ENCODE measurements around the gene GBA2. TPM values are rescaled to one million over a fixed set of nuclear protein-coding genes. Genes with fewer than 3 reads are reported as not detected.

GBA2 gene
- total RNA-seq, 4 donors from 2014 or later: 46.6 to 123 (median 73.5) TPM

- Histone ChIP-seq H3K27me3 (no peaks in the 10 kb centered on the region), H3K27ac (peak overlapping the region; percentile 70), H3K4me3 (peak overlapping the region; percentile 54), H3K36me3 (no peaks in the 10 kb centered on the region), H3K9me3 (no peaks in the 10 kb centered on the region), H3K4me1 (peaks cover 32% of the 10 kb centered on the region)
- WGBS: 68% methylated on average over 24 of the region's 34 CpGs
- DNase-seq (ENCODE audit: low spot score in 2 of 2): peak; percentile 71 to 81
- TF ChIP-seq CTCF (IDR thresholded peaks at IDR 0.05): no peak
- TF ChIP-seq EP300 (IDR thresholded peaks at IDR 0.05): no peak
- TF ChIP-seq POLR2AphosphoS5 (IDR thresholded peaks at IDR 0.05): no peak
- TF ChIP-seq POLR2A (IDR thresholded peaks at IDR 0.05): no peak
Measured at GRCh38 chr9:35792024-35792813, 43.2 kb upstream of the GBA2 start.

- Histone ChIP-seq H3K27me3 (no peaks in the 10 kb centered on the region), H3K36me3 (no peaks in the 10 kb centered on the region), H3K4me1 (peaks cover 32% of the 10 kb centered on the region), H3K27ac (peak within 1 kb of the TSS; percentile 70), H3K4me3 (peak within 1 kb of the TSS; percentile 54), H3K9me3 (no peaks in the 10 kb centered on the region)
- peak in 1 of 2 donors; percentile 71 for DNase-seq (ENCODE audit: low spot score in 2 of 2)
- TF ChIP-seq CTCF (IDR thresholded peaks at IDR 0.05): no peak
- no peak for TF ChIP-seq EP300 (IDR thresholded peaks at IDR 0.05)
- no peak for TF ChIP-seq POLR2AphosphoS5 (IDR thresholded peaks at IDR 0.05)
- no peak for TF ChIP-seq POLR2A (IDR thresholded peaks at IDR 0.05)
- WGBS: 19% methylated on average over 16 of the region's 64 CpGs
Measured at GRCh38 chr9:35791297-35791921, 42.4 kb upstream of the GBA2 start, which contains the start of gene NPR2. Gene NPR2 (plus strand): TSS chr9:35791591. CDS start chr9:35792409, 818 bp downstream.

- TF ChIP-seq CTCF (IDR thresholded peaks at IDR 0.05) (peak; percentile 70 to 89), POLR2A (IDR thresholded peaks at IDR 0.05) (no peak)
- peak overlapping the region; percentile 70 for H3K27ac ChIP-seq
- H3K4me3 ChIP-seq: peak overlapping the region; percentile 54
- no peaks in the 10 kb centered on the region for H3K9me3 ChIP-seq
- 46% methylated on average over 30 of the region's 37 CpGs for WGBS
- H3K27me3 ChIP-seq: no peaks in the 10 kb centered on the region
- peaks cover 32% of the 10 kb centered on the region for H3K4me1 ChIP-seq
- peak; percentile 83 to 89 for DNase-seq (ENCODE audit: low spot score in 2 of 2)
- H3K36me3 ChIP-seq: no peaks in the 10 kb centered on the region
Measured at GRCh38 chr9:35790385-35791296, 41.6 kb upstream of the GBA2 start.

GRCh38 chr9:35790025-35790384 is 41.0 kb upstream of the GBA2 start:
- Histone ChIP-seq H3K36me3 (no peaks in the 10 kb centered on the region), H3K4me1 (peaks cover 32% of the 10 kb centered on the region), H3K27me3 (no peaks in the 10 kb centered on the region), H3K27ac (no peak overlapping the region), H3K9me3 (no peaks in the 10 kb centered on the region), H3K4me3 (no peak overlapping the region)
- 27% methylated on average over 4 of the region's 4 CpGs for WGBS
- DNase-seq (ENCODE audit: low spot score in 2 of 2): no peak
- TF ChIP-seq EP300 (IDR thresholded peaks at IDR 0.05) (no peak), POLR2AphosphoS5 (IDR thresholded peaks at IDR 0.05) (no peak), POLR2A (IDR thresholded peaks at IDR 0.05) (no peak), CTCF (IDR thresholded peaks at IDR 0.05) (no peak)

All from suprapubic skin (tissue), 4 donors.